WTC11 (cell line): ENCODE data around the gene KRTAP4-16. TPM values are rescaled to one million over a fixed set of nuclear protein-coding genes. Genes with fewer than 3 reads are reported as not detected.
"Not testable (repeated sequence)": the region's sequence is repeated elsewhere in the genome, so short reads cannot be mapped to it uniquely, and the experiment has no call there.

Experiments
- ATAC-seq: fragments of 200-7000 bp; cut with Tn5 transposase; 2 replicates; pipeline ENCODE4 v1.10.0; 2021; ENCODE audit warnings: mild to moderate bottlenecking, moderate library complexity
- CTCF ChIA-PET: fragments of 300-600 bp; sonication (Branson Sonifier 250); formaldehyde crosslinking; loops from one replicate; lab custom pipeline; 2021; ENCODE audit warnings: antibody characterized with exemption; lab: Charles Lee
- POLR2A ChIA-PET: fragments of 350-600 bp; sonication (Branson Sonifier 250); formaldehyde crosslinking; loops from one replicate; lab custom pipeline; 2021; ENCODE audit warnings: antibody characterized with exemption; lab: Charles Lee
- DNase-seq: peaks from one replicate; pipeline ENCODE4 v3.0.0; 2021; ENCODE audit warnings: low spot score
- H3K27ac Mint-ChIP-seq: 2 replicates; pipeline ENCODE4 v1.8.0; 2021; ENCODE audit warnings: mixed read lengths
- H3K27me3 Mint-ChIP-seq: 2 replicates; pipeline ENCODE4 v1.8.0; 2021; ENCODE audit warnings: low read depth, mild to moderate bottlenecking, moderate library complexity, mixed read lengths
- H3K36me3 Mint-ChIP-seq: 2 replicates; pipeline ENCODE4 v1.8.0; 2021; ENCODE audit warnings: mixed read lengths
- H3K4me1 Mint-ChIP-seq: 2 replicates; pipeline ENCODE4 v1.8.0; 2022; ENCODE audit warnings: mixed read lengths
- H3K4me3 Mint-ChIP-seq: 2 replicates; pipeline ENCODE4 v1.8.0; 2021; ENCODE audit warnings: mild to moderate bottlenecking, moderate library complexity, mixed read lengths
- H3K9me3 Mint-ChIP-seq: 2 replicates; pipeline ENCODE4 v1.8.0; 2021; ENCODE audit warnings: mixed read lengths
- CBFB ChIP-seq: sonication (generic); formaldehyde crosslinking; IDR thresholded peaks from 2 replicates; pipeline ENCODE4 v1.8.1; 2022; ENCODE audit warnings: mild to moderate bottlenecking, low read depth, missing genetic modification reagents
- ESRRA ChIP-seq: sonication (generic); formaldehyde crosslinking; IDR thresholded peaks from 2 replicates; pipeline ENCODE4 v1.8.1; 2022; ENCODE audit warnings: mild to moderate bottlenecking, missing genetic modification reagents, borderline replicate concordance
- GABPB1 ChIP-seq: sonication (generic); formaldehyde crosslinking; IDR thresholded peaks from 2 replicates; pipeline ENCODE4 v1.8.1; 2023; ENCODE audit warnings: mild to moderate bottlenecking, missing genetic modification reagents
- IRF2 ChIP-seq: sonication (generic); formaldehyde crosslinking; IDR thresholded peaks from 2 replicates; pipeline ENCODE4 v1.8.0; 2022; ENCODE audit warnings: low read depth, missing genetic modification reagents, borderline replicate concordance
- JUN ChIP-seq: sonication (generic); formaldehyde crosslinking; IDR thresholded peaks from 2 replicates; pipeline ENCODE4 v1.8.0; 2023; ENCODE audit warnings: mild to moderate bottlenecking, missing genetic modification reagents
- NFATC4 ChIP-seq: fragments of 250-450 bp; sonication (Bioruptor Pico); IDR thresholded peaks from 2 replicates; pipeline ENCODE4 v1.9.0; 2021; ENCODE audit warnings: mild to moderate bottlenecking
- NFYB ChIP-seq: sonication (generic); formaldehyde crosslinking; conservative IDR thresholded peaks from 2 replicates; pipeline ENCODE4 v1.8.0; 2022; ENCODE audit warnings: low read depth, missing genetic modification reagents
- RORB ChIP-seq: fragments of 250-450 bp; sonication (Bioruptor Pico); IDR thresholded peaks from 2 replicates; pipeline ENCODE4 v1.9.0; 2021; ENCODE audit warnings: mild to moderate bottlenecking
- SMAD3 ChIP-seq: sonication (generic); formaldehyde crosslinking; IDR thresholded peaks from 2 replicates; pipeline ENCODE4 v1.8.0; 2022; ENCODE audit warnings: missing genetic modification reagents, mild to moderate bottlenecking, borderline replicate concordance
- TEAD1 ChIP-seq: sonication (generic); formaldehyde crosslinking; IDR thresholded peaks from 2 replicates; pipeline ENCODE4 v1.8.0; 2022; ENCODE audit warnings: mild to moderate bottlenecking, missing genetic modification reagents
- ZNF423 ChIP-seq: fragments of 250-450 bp; sonication (Bioruptor Pico); IDR thresholded peaks from 2 replicates; pipeline ENCODE4 v2.1.2; 2022; ENCODE audit warnings: mild to moderate bottlenecking, moderate library complexity
- total RNA-seq: library from RNA; stranded (reverse); gene quantifications from 3 replicates; pipeline ENCODE4 v1.2.3, GENCODE V29; 2021
- TF ChIP-seq, protein P1 (sequence below): sonication (generic); formaldehyde crosslinking; IDR thresholded peaks from 2 replicates; pipeline ENCODE4 v1.8.0; 2023; ENCODE audit warnings: missing genetic modification reagents
- TF ChIP-seq, protein P2 (sequence below): sonication (generic); formaldehyde crosslinking; IDR thresholded peaks from 2 replicates; pipeline ENCODE4 v1.8.1; 2022; ENCODE audit warnings: low read depth, mild to moderate bottlenecking, moderate library complexity, missing genetic modification reagents, borderline replicate concordance
- TF ChIP-seq, protein P3 (sequence below): sonication (generic); formaldehyde crosslinking; IDR thresholded peaks from 2 replicates; pipeline ENCODE4 v1.8.0; 2023; ENCODE audit warnings: mild to moderate bottlenecking, missing genetic modification reagents
- TF ChIP-seq, protein P4 (sequence below): fragments of 250-450 bp; sonication (Bioruptor Pico); IDR thresholded peaks from 2 replicates; pipeline ENCODE4 v1.8.0; 2021; ENCODE audit warnings: mild to moderate bottlenecking
- TF ChIP-seq, protein P5 (sequence below): sonication (generic); formaldehyde crosslinking; IDR thresholded peaks from 2 replicates; pipeline ENCODE4 v1.8.0; 2023; ENCODE audit warnings: missing genetic modification reagents, mild to moderate bottlenecking, borderline replicate concordance

Gene KRTAP4-16
- total RNA-seq, 1 experiment from 2014 or later, result not detected

DNA sequence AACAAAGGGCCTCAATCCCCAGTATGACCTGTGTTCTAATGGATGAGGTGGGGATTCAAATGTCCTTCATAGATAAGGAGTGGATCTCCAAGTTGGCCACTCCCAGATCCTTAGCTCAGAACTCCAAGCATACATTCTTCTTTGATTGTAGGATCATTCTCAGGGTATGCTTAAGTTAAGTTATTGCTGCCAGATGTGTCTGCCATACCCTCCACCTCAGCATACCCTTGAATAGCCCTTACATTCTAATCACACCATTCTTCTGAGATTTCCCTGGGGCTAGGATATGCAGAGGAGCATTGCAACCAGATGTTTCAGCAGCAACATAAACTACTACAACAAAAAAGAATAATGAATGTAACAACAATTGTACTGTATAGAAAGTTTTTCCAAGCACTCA is 34.7 kb downstream of the KRTAP4-16 start:
- ATAC-seq, result no peak
- CTCF ChIA-PET, result no interaction called here

DNA sequence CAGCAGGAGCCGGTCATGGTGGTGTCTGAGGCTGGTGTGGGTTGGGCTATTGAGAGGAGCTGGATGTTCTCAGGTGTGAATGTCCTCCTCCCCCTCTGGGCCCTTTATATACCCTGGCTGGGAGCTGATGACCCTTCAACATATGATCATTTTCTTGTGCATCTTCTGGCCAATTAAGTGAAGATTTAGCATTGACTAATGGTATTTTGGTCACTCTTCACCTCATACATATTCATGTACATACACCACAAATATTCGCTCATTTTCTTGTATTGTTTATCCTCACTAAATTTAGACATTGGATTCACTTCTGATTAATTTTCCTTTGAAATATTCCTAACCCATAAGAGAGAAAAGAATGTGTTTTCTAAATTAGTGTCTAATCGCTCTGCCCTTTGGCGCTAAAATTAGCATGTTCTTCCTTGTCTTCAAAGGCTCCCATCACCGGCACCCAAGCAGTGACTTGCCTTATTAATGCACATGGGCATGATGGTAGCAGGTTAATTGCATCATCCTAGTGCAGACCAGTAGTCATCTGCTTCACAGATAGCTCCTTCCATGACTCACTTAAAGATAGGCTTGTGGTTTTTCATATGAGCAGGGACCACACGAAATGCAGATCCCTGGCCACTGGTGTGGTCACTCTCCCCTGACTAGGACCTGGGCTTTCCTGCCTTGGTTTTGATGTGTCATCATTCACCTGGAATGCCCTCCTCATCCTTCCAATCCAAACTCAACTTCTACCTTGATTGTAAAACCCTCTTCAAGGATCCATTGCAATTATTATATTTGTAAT is 36.0 kb downstream of the KRTAP4-16 start, which contains the start of gene KRTAP2-4:
Gene KRTAP2-4 (minus strand): TSS at position 51 of the 796 bp plus-strand sequence. CDS start 34 bp downstream, at position 17.
- no peak for DNase-seq
- ChIA-PET POLR2A (no interaction called here), CTCF (no interaction called here)
- Mint-ChIP-seq H3K27me3 (no peaks in the 10 kb centered on the region), H3K4me1 (peaks cover 4% of the 10 kb centered on the region; the same call in 1 of the 2 replicates), H3K27ac (no peak within 1 kb of the TSS), H3K9me3 (no peaks in the 10 kb centered on the region), H3K36me3 (no peaks in the 10 kb centered on the region), H3K4me3 (no peak within 1 kb of the TSS)
- no peak for TF ChIP-seq ESRRA (CRISPR knock-in tag)
- TF ChIP-seq TEAD1 (CRISPR knock-in tag), result no peak
- TF ChIP-seq, protein P1, sequence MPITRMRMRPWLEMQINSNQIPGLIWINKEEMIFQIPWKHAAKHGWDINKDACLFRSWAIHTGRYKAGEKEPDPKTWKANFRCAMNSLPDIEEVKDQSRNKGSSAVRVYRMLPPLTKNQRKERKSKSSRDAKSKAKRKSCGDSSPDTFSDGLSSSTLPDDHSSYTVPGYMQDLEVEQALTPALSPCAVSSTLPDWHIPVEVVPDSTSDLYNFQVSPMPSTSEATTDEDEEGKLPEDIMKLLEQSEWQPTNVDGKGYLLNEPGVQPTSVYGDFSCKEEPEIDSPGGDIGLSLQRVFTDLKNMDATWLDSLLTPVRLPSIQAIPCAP, result no peak
- TF ChIP-seq GABPB1, result 0 out of 2 replicates have a peak, but pooled peaks have one; percentile 17
- no peak for ATAC-seq

More for the DNA sequence above, 34.7 kb downstream of the KRTAP4-16 start:
- H3K9me3 Mint-ChIP-seq, result no peaks in the 10 kb centered on the region
- no peaks in the 10 kb centered on the region for H3K27me3 Mint-ChIP-seq
- H3K36me3 Mint-ChIP-seq, result no peaks in the 10 kb centered on the region
- peaks cover 4% of the 10 kb centered on the region; the same call in 1 of the 2 replicates for H3K4me1 Mint-ChIP-seq
- TF ChIP-seq, protein P2, sequence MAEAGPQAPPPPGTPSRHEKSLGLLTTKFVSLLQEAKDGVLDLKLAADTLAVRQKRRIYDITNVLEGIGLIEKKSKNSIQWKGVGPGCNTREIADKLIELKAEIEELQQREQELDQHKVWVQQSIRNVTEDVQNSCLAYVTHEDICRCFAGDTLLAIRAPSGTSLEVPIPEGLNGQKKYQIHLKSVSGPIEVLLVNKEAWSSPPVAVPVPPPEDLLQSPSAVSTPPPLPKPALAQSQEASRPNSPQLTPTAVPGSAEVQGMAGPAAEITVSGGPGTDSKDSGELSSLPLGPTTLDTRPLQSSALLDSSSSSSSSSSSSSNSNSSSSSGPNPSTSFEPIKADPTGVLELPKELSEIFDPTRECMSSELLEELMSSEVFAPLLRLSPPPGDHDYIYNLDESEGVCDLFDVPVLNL, result no peak
- no peak for DNase-seq
- no peak overlapping the region for H3K4me3 Mint-ChIP-seq
- POLR2A ChIA-PET, result no interaction called here
- H3K27ac Mint-ChIP-seq, result no peak overlapping the region

DNA sequence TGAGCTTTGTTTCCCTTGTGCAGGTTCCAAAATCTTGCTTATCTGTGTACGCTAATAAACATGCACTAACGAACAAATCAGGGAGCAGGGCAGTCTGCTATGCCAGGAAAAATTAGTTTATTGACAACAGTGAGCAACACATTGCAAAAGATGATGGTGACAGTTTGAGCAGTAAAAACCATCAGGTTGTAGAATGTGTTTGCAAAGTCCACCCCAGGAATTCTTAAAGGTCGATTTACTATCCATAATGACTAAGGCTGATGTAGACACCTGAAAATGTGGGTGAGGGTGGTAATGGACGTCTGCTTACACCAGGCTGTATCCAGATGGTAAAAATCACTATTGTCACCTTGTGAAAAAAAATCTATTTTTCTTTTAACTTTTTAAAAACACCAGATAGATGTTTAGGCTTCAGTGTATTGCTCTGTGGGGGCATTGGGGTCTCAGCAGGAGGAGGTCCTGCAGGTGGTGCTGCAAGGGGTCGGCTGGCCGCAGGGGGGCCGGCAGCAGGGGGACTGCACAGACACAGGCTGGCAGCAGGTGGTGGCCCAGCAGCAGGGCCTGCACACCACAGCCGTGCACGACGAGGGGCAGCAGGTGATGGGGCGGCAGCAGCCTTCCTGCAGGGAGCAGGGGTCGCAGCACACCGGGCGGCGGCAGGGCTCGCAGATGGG is 36.9 kb downstream of the KRTAP4-16 start:
- DNase-seq, H3K4me3 Mint-ChIP-seq, H3K27ac Mint-ChIP-seq, POLR2A ChIA-PET, H3K36me3 Mint-ChIP-seq, H3K9me3 Mint-ChIP-seq: not testable (repeated sequence)
- peak; percentile 51; the same call in 1 of the 2 replicates for TF ChIP-seq ZNF423 (CRISPR knock-in tag)
- TF ChIP-seq, all 79 proteins: peak for 1; not testable (repeated sequence) for 78
- H3K27me3 Mint-ChIP-seq, ATAC-seq, H3K4me1 Mint-ChIP-seq: not testable (repeated sequence)
- CTCF ChIA-PET, result interaction anchor here (0.5 kb wide), 1 partner anchor 484 kb away, joined by 3 read pairs; no protein-coding TSS in a partner anchor

DNA sequence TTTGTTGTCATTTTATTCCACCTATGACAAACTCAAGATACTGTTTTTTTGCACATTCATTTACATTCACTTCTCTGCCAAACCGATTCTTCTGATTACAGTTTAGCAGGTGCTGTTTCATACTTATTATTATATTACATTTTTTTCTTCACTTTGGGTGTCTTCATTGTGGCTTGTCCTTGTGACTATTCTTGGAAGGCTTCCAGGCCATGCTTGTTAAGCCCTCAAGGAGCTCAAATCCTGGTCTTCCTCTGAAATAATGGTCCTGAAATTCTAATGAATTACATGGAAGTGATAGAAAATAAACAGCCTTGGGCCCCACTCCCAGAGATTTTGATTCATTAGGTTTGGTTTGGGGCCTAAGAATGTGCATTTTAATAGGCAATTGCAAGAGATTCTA is 37.7 kb downstream of the KRTAP4-16 start:
- no peak overlapping the region for H3K4me3 Mint-ChIP-seq
- no peaks in the 10 kb centered on the region for H3K27me3 Mint-ChIP-seq
- CTCF ChIA-PET, result interaction anchor here (0.5 kb wide), 1 partner anchor 485 kb away, joined by 3 read pairs; no protein-coding TSS in a partner anchor
- H3K36me3 Mint-ChIP-seq, result no peaks in the 10 kb centered on the region
- DNase-seq (no peak), ATAC-seq (no peak)
- POLR2A ChIA-PET, result no interaction called here
- H3K27ac Mint-ChIP-seq, result no peak overlapping the region
- H3K4me1 Mint-ChIP-seq, result peaks cover 11% of the 10 kb centered on the region
- H3K9me3 Mint-ChIP-seq, result no peaks in the 10 kb centered on the region
- no peak for TF ChIP-seq NFATC4 (CRISPR knock-in tag)
- no peak for TF ChIP-seq SMAD3 (CRISPR knock-in tag)
- TF ChIP-seq, protein P3, sequence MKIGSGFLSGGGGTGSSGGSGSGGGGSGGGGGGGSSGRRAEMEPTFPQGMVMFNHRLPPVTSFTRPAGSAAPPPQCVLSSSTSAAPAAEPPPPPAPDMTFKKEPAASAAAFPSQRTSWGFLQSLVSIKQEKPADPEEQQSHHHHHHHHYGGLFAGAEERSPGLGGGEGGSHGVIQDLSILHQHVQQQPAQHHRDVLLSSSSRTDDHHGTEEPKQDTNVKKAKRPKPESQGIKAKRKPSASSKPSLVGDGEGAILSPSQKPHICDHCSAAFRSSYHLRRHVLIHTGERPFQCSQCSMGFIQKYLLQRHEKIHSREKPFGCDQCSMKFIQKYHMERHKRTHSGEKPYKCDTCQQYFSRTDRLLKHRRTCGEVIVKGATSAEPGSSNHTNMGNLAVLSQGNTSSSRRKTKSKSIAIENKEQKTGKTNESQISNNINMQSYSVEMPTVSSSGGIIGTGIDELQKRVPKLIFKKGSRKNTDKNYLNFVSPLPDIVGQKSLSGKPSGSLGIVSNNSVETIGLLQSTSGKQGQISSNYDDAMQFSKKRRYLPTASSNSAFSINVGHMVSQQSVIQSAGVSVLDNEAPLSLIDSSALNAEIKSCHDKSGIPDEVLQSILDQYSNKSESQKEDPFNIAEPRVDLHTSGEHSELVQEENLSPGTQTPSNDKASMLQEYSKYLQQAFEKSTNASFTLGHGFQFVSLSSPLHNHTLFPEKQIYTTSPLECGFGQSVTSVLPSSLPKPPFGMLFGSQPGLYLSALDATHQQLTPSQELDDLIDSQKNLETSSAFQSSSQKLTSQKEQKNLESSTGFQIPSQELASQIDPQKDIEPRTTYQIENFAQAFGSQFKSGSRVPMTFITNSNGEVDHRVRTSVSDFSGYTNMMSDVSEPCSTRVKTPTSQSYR (CRISPR knock-in tag), result no peak
- no peak for TF ChIP-seq CBFB
- no peak for TF ChIP-seq IRF2
- TF ChIP-seq JUN, result no peak
- no peak for TF ChIP-seq ZNF423 (CRISPR knock-in tag)
- TF ChIP-seq, protein P4, sequence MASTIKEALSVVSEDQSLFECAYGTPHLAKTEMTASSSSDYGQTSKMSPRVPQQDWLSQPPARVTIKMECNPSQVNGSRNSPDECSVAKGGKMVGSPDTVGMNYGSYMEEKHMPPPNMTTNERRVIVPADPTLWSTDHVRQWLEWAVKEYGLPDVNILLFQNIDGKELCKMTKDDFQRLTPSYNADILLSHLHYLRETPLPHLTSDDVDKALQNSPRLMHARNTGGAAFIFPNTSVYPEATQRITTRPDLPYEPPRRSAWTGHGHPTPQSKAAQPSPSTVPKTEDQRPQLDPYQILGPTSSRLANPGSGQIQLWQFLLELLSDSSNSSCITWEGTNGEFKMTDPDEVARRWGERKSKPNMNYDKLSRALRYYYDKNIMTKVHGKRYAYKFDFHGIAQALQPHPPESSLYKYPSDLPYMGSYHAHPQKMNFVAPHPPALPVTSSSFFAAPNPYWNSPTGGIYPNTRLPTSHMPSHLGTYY, result no peak
- no peak for TF ChIP-seq NFYB (CRISPR knock-in tag)
- TF ChIP-seq TEAD1 (CRISPR knock-in tag), result no peak
- TF ChIP-seq RORB (CRISPR knock-in tag), result no peak
- TF ChIP-seq, protein P5, sequence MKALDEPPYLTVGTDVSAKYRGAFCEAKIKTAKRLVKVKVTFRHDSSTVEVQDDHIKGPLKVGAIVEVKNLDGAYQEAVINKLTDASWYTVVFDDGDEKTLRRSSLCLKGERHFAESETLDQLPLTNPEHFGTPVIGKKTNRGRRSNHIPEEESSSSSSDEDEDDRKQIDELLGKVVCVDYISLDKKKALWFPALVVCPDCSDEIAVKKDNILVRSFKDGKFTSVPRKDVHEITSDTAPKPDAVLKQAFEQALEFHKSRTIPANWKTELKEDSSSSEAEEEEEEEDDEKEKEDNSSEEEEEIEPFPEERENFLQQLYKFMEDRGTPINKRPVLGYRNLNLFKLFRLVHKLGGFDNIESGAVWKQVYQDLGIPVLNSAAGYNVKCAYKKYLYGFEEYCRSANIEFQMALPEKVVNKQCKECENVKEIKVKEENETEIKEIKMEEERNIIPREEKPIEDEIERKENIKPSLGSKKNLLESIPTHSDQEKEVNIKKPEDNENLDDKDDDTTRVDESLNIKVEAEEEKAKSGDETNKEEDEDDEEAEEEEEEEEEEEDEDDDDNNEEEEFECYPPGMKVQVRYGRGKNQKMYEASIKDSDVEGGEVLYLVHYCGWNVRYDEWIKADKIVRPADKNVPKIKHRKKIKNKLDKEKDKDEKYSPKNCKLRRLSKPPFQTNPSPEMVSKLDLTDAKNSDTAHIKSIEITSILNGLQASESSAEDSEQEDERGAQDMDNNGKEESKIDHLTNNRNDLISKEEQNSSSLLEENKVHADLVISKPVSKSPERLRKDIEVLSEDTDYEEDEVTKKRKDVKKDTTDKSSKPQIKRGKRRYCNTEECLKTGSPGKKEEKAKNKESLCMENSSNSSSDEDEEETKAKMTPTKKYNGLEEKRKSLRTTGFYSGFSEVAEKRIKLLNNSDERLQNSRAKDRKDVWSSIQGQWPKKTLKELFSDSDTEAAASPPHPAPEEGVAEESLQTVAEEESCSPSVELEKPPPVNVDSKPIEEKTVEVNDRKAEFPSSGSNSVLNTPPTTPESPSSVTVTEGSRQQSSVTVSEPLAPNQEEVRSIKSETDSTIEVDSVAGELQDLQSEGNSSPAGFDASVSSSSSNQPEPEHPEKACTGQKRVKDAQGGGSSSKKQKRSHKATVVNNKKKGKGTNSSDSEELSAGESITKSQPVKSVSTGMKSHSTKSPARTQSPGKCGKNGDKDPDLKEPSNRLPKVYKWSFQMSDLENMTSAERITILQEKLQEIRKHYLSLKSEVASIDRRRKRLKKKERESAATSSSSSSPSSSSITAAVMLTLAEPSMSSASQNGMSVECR, result no peak
